Heart right ventricle (tissue), 16 donors: ENCODE data around the gene ITGA1. TPM values are rescaled to one million over a fixed set of nuclear protein-coding genes. Genes with fewer than 3 reads are reported as not detected.

Experiments used
- ATAC-seq, 8 donors: fragments of 200-7000 bp; cut with Tn5 transposase; one replicate each; pipeline ENCODE4 v1.9.1; 2020; ENCODE audit warnings: mild to moderate bottlenecking in 8 of 8, moderate library complexity in 8 of 8, moderate number of reproducible peaks in 1 of 8
- DNase-seq, 2 donors: peaks; one replicate each; pipeline ENCODE4 v3.0.0-alpha.2; 2020
- H3K27ac ChIP-seq, 10 donors: fragments of 200-600 bp; sonication (generic) in 2 of 10; one replicate each; pipeline versions ENCODE4 v1.5.0 to v1.8.0; 2020 to 2022; ENCODE audit warnings: mild to moderate bottlenecking in 3 of 10
- H3K27me3 ChIP-seq, 7 donors: fragments of 200-600 bp; one replicate each; pipeline ENCODE4 v1.8.0; 2021 to 2022; ENCODE audit warnings: mild to moderate bottlenecking in 2 of 7
- H3K36me3 ChIP-seq, 9 donors: fragments of 200-600 bp; sonication (generic) in 1 of 9; one replicate each; pipeline versions ENCODE4 v1.5.0 to v1.8.0; 2020 to 2022; ENCODE audit warnings: mild to moderate bottlenecking in 2 of 9
- H3K4me1 ChIP-seq, 9 donors: fragments of 200-600 bp; sonication (generic) in 1 of 9; one replicate each; pipeline versions ENCODE4 v1.5.0 to v1.8.0; 2020 to 2022; ENCODE audit warnings: mild to moderate bottlenecking in 4 of 9
- H3K4me3 ChIP-seq, 10 donors: fragments of 200-600 bp; sonication (generic) in 2 of 10; one replicate each; pipeline versions ENCODE4 v1.5.0 to v1.8.0; 2020 to 2022; ENCODE audit warnings: mild to moderate bottlenecking in 7 of 10, moderate library complexity in 2 of 10
- H3K9me3 ChIP-seq, 11 donors: fragments of 200-600 bp in 10 of 11; sonication (generic) in 2 of 11; one replicate each; pipeline versions ENCODE4 v1.5.0 to v1.8.0; 2013 to 2022; ENCODE audit warnings: mild to moderate bottlenecking in 2 of 11, control low read depth in 1 of 11, moderate library complexity in 1 of 11
- WGBS, 2 donors: extraction: QIAGEN DNeasy Blood & Tissue Kit; methylation state at CpG; one replicate each; pipeline ENCODE4 v1.1.7; 2013; ENCODE audit warnings: inconsistent platforms in 1 of 2; 5-methylcytosine and 5-hydroxymethylcytosine counted together
- intact Hi-C, 10 donors: fragments of 100-400 bp; cut with DNase I; formaldehyde crosslinking; loops; one replicate each; pipeline versions ENCODE4 v1.11.1 to v1.14.2; 2022
- polyA plus RNA-seq, 2 donors: library from polyadenylated mRNA; stranded (reverse); fragments of 200-250 nt; gene quantifications; one replicate each; pipeline ENCODE4 v1.2.3, GENCODE V29; 2013
- total RNA-seq, 10 donors: library from RNA; stranded (reverse); fragmentation: NEBNext Ultra II Directional in 3 of 10; extraction: Animal tissue kit (Norgen Biotek cat#: 25700) in 3 of 10; gene quantifications; one replicate each; pipeline versions ENCODE4 v1.2.1 to v1.2.4, GENCODE V29; 2021 to 2023
- TF ChIP-seq, protein P1 (sequence below), 9 donors: fragments of 200-600 bp; sonication (generic) in 2 of 9; IDR thresholded peaks; one replicate each; pipeline versions ENCODE4 v1.5.0 to v1.8.0; 2021 to 2022; ENCODE audit warnings: antibody characterized with exemption in 9 of 9, mild to moderate bottlenecking in 5 of 9, moderate library complexity in 1 of 9
- donor health status: Arrhythmogenic right ventricular cardiomyopathy.
- donor health status: ischemic (EF 13 %, LVEDD 7.1; RV severe dilation, severe dysfunction).
- donor health status: healthy with polysubstance abuse.
- donor health status: DM: no; HTN: yes; CAD: no.
- donor health status: DM: no; HTN: no; CAD: no.
- donor health status: ischemic (EF 25% LVEDD 6.9; RV normal size, moderate dysfunction).
- donor health status: ischemic (EF 25% LVEDD 5.7; RV mildly dilated, moderate dysfunction).
- donor health status: healthy.
- donor health status: DM: yes; HTN: yes; CAD: no.
- donor health status: Ischemic cardiomyopathy.
- donor health status: ischemic (EF 35%, LVEDD 5.7; RV mildly dilated, moderate dysfunction).
- donor health status: nonischemic (EF 11% LVEDD 7.7; RV severe dilation, severe dysfunction).
- donor health status: DM: yes; HTN: yes; CAD: no.
- donor health status: PGD.
- donor health status: ischemic (EF 29% LVEDD 5.4; RV normal size, mild dysfunction).
- donor health status: nonischemic (EF 23%, LVEDD 6.1; RV moderate dilation, normal function).

ITGA1 gene
- total and polyA plus RNA-seq, 12 donors, result 7.7 to 48.2 (median 24.3) TPM

GRCh38 chr5:52945040-52945439 lies 157.3 kb downstream of the ITGA1 start:
- TF ChIP-seq, protein P1, sequence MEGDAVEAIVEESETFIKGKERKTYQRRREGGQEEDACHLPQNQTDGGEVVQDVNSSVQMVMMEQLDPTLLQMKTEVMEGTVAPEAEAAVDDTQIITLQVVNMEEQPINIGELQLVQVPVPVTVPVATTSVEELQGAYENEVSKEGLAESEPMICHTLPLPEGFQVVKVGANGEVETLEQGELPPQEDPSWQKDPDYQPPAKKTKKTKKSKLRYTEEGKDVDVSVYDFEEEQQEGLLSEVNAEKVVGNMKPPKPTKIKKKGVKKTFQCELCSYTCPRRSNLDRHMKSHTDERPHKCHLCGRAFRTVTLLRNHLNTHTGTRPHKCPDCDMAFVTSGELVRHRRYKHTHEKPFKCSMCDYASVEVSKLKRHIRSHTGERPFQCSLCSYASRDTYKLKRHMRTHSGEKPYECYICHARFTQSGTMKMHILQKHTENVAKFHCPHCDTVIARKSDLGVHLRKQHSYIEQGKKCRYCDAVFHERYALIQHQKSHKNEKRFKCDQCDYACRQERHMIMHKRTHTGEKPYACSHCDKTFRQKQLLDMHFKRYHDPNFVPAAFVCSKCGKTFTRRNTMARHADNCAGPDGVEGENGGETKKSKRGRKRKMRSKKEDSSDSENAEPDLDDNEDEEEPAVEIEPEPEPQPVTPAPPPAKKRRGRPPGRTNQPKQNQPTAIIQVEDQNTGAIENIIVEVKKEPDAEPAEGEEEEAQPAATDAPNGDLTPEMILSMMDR (IDR thresholded peaks at IDR 0.05), result no peak
- Histone ChIP-seq H3K27ac (peak overlapping the region in 4 of 10 donors; percentile 2 to 18 (median 6)), H3K36me3 (peaks cover 0 to 83% (median 7%) of the 10 kb centered on the region in 9 donors), H3K9me3 (no peaks in the 10 kb centered on the region), H3K4me3 (peak overlapping the region in 8 of 10 donors; percentile 18 to 38 (median 34)), H3K27me3 (no peaks in the 10 kb centered on the region), H3K4me1 (peaks cover 0 to 22% (median 5%) of the 10 kb centered on the region in 9 donors)
- DNase-seq (no peak), ATAC-seq (no peak)
- intact Hi-C loops, result loop anchor here in 3 of 10 donors (5.0 kb wide), 2 partner anchors 42 to 152 kb away; partner anchors contain the start of gene ITGA2 (in 1 of the 3)
- 40 to 62% methylated on average over 4 of the region's 4 CpGs for WGBS, 2 donors

GRCh38 chr5:52947208-52947607 lies 159.5 kb downstream of the ITGA1 start:
- Histone ChIP-seq H3K27me3 (no peaks in the 10 kb centered on the region), H3K36me3 (peaks cover 0 to 79% (median 0%) of the 10 kb centered on the region in 9 donors), H3K4me1 (peaks cover 0 to 22% (median 5%) of the 10 kb centered on the region in 9 donors), H3K27ac (no peak overlapping the region), H3K9me3 (no peaks in the 10 kb centered on the region), H3K4me3 (no peak overlapping the region)
- TF ChIP-seq, protein P1 (IDR thresholded peaks at IDR 0.05), result no peak
- DNase-seq (no peak), ATAC-seq (no peak)
- intact Hi-C loops, result loop anchor here in 4 of 10 donors (2.0 to 5.0 kb wide), 3 partner anchors 40 to 150 kb away; partner anchors contain the start of gene ITGA2 (in 1 of the 4)
- 68 to 69% methylated on average over 4 of the region's 4 CpGs for WGBS, 2 donors

GRCh38 chr5:52947851-52948250 lies 160.1 kb downstream of the ITGA1 start:
- peak overlapping the region in 1 of 10 donors; percentile 28 for H3K27ac ChIP-seq
- peaks cover 0 to 83% (median 0%) of the 10 kb centered on the region in 9 donors for H3K36me3 ChIP-seq
- intact Hi-C loops, result loop anchor here in 7 of 10 donors (1.0 to 5.0 kb wide), 4 partner anchors 39 to 149 kb away; partner anchors contain the start of gene ITGA2 (in 1 of the 7)
- no peak overlapping the region for H3K4me3 ChIP-seq
- DNase-seq (no peak), ATAC-seq (no peak)
- H3K9me3 ChIP-seq, result no peaks in the 10 kb centered on the region
- TF ChIP-seq, protein P1 (IDR thresholded peaks at IDR 0.05), result no peak
- H3K27me3 ChIP-seq, result no peaks in the 10 kb centered on the region
- H3K4me1 ChIP-seq, result peaks cover 0 to 22% (median 5%) of the 10 kb centered on the region in 9 donors

- Histone ChIP-seq H3K36me3 (peaks cover 0 to 83% (median 5%) of the 10 kb centered on the region in 9 donors), H3K9me3 (no peaks in the 10 kb centered on the region), H3K27me3 (no peaks in the 10 kb centered on the region), H3K4me1 (peaks cover 0 to 22% (median 5%) of the 10 kb centered on the region in 9 donors), H3K4me3 (no peak overlapping the region), H3K27ac (peak overlapping the region in 3 of 10 donors; percentile 1 to 28 (median 17))
- 32 to 42% methylated on average over 1 of the region's 1 CpG for WGBS, 2 donors
- TF ChIP-seq, protein P1 (IDR thresholded peaks at IDR 0.05), result peak in 8 of 9 donors; percentile 37 to 80 (median 76)
- intact Hi-C loops, result loop anchor here in 6 of 10 donors (1.0 to 5.0 kb wide), 4 partner anchors 39 to 149 kb away; partner anchors contain the start of gene ITGA2 (in 1 of the 6)
- ATAC-seq (peak; percentile 78 to 96 (median 88)), DNase-seq (peak in 1 of 2 donors; percentile 64)
These were observed 160.8 kb downstream of the ITGA1 start for GRCh38 chr5:52948418-52949076.
